DOHH2 (cell line): ENCODE results near the gene EDEM2.

Source experiments
- EZH2phosphoT487 ChIP-seq: fragments of 200-600 bp; sonication (generic); IDR thresholded peaks from 2 replicates; pipeline ENCODE4 v1.6.1; 2017; ENCODE audit warnings: borderline replicate concordance, mild to moderate bottlenecking, antibody characterized with exemption, low read length, moderate library complexity, mixed read lengths
- TF ChIP-seq, protein P1 (sequence below): fragments of 200-600 bp; sonication (generic); IDR thresholded peaks from one replicate; pipeline ENCODE4 v1.5.1; 2014; ENCODE audit warnings: antibody characterized with exemption, mild to moderate bottlenecking, low read depth, low read length; ENCODE audit not compliant: poor library complexity, severe bottlenecking

DNA sequence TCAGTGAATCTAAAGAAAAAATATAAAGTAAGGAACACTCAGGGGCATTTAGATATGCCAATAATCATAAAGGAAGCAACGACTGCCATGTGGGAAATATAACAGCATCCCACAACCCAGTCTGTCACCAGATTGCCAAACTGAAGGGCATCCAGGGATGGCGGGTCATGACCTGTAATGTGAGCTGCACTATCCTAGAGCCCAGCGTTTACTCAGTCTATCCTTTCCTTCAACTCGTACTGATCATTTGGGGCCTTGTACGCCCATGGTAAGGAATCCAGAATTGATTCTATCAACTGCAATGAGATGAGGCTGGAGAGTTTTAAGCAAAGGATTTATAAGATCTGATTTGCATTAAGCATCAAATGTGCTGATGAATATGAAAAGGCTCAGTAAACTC, 59.8 kb downstream of the EDEM2 start:
- no peak for TF ChIP-seq EZH2phosphoT487
- TF ChIP-seq, protein P1, sequence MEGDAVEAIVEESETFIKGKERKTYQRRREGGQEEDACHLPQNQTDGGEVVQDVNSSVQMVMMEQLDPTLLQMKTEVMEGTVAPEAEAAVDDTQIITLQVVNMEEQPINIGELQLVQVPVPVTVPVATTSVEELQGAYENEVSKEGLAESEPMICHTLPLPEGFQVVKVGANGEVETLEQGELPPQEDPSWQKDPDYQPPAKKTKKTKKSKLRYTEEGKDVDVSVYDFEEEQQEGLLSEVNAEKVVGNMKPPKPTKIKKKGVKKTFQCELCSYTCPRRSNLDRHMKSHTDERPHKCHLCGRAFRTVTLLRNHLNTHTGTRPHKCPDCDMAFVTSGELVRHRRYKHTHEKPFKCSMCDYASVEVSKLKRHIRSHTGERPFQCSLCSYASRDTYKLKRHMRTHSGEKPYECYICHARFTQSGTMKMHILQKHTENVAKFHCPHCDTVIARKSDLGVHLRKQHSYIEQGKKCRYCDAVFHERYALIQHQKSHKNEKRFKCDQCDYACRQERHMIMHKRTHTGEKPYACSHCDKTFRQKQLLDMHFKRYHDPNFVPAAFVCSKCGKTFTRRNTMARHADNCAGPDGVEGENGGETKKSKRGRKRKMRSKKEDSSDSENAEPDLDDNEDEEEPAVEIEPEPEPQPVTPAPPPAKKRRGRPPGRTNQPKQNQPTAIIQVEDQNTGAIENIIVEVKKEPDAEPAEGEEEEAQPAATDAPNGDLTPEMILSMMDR, result no peak
